HG02678 (cell line): ENCODE measurements around the gene RCE1.

ENCODE experiments used
- ATAC-seq: cut with Tn5 transposase; IDR thresholded peaks from one replicate; pipeline ENCODE4 v1.9.1; 2021; ENCODE audit warnings: mild to moderate bottlenecking, moderate library complexity; ENCODE audit not compliant: unreplicated experiment

RCE1 gene

GRCh38 chr11:66868082-66868725 lies 25.0 kb downstream of the RCE1 start:
- no peak for ATAC-seq

- peak; percentile 90 for ATAC-seq
These were observed 25.7 kb downstream of the RCE1 start for GRCh38 chr11:66868726-66869566.

- ATAC-seq: no peak
These were observed 26.3 kb downstream of the RCE1 start for GRCh38 chr11:66869567-66869870.

- no peak for ATAC-seq
These were observed 26.9 kb downstream of the RCE1 start for GRCh38 chr11:66870131-66870530.

GRCh38 chr11:66870616-66871520 lies 27.6 kb downstream of the RCE1 start:
- no peak for ATAC-seq

- ATAC-seq: no peak
These were observed 28.3 kb downstream of the RCE1 start for GRCh38 chr11:66871521-66871901.

- no peak for ATAC-seq
These were observed 31.0 kb downstream of the RCE1 start for GRCh38 chr11:66874232-66874631.

- no peak for ATAC-seq
These were observed 32.1 kb downstream of the RCE1 start for GRCh38 chr11:66875378-66875777.

- ATAC-seq: no peak
These were observed 34.5 kb downstream of the RCE1 start for GRCh38 chr11:66877588-66878385.

GRCh38 chr11:66878474-66878873 lies 35.2 kb downstream of the RCE1 start:
- ATAC-seq: no peak

GRCh38 chr11:66879000-66879399 lies 35.8 kb downstream of the RCE1 start:
- no peak for ATAC-seq

GRCh38 chr11:66879583-66879982 lies 36.3 kb downstream of the RCE1 start:
- no peak for ATAC-seq

- no peak for ATAC-seq
These were observed 36.8 kb downstream of the RCE1 start for GRCh38 chr11:66879999-66880398.

GRCh38 chr11:66880496-66881450 lies 37.5 kb downstream of the RCE1 start:
- ATAC-seq: no peak

- ATAC-seq: no peak
These were observed 38.2 kb downstream of the RCE1 start for GRCh38 chr11:66881451-66881835.

GRCh38 chr11:66881927-66882452 lies 38.7 kb downstream of the RCE1 start:
- ATAC-seq: no peak

- no peak for ATAC-seq
These were observed 39.3 kb downstream of the RCE1 start for GRCh38 chr11:66882561-66883015.

- no peak for ATAC-seq
These were observed 40.0 kb downstream of the RCE1 start for GRCh38 chr11:66883016-66883965.
